GM12878 (cell line): ENCODE results near the gene PTPRN2. TPM values are rescaled to one million over a fixed set of nuclear protein-coding genes. Genes with fewer than 3 reads are reported as not detected.

Experiments
- ATAC-seq: fragments of 200-7000 bp; cut with Tn5 transposase; 3 replicates; pipeline ENCODE4 v1.9.1; 2020; ENCODE audit warnings: mild to moderate bottlenecking, moderate library complexity
- BruUV-seq: library from RNA; stranded (reverse); fragments of 400-500 nt; replicated peaks from 2 replicates; lab custom pipeline; 2021; lab: Mats Ljungman, UMichigan
- CTCF ChIA-PET: fragments of 300-600 bp; sonication (Branson Sonifier 250); formaldehyde crosslinking; extraction: SDS; loops from one replicate; lab custom pipeline; 2021; ENCODE audit warnings: inconsistent platforms; lab: Yijun Ruan, JAX
- POLR2A ChIA-PET: fragments of 350-600 bp; formaldehyde crosslinking; extraction: SDS; loops from one replicate; lab custom pipeline; 2021; ENCODE audit warnings: inconsistent platforms; lab: Charles Lee
- RAD21 ChIA-PET: fragments of 300-600 bp; sonication (Branson Sonifier 250); formaldehyde crosslinking; loops from one replicate; lab custom pipeline; 2023; ENCODE audit warnings: antibody characterized with exemption; ENCODE audit not compliant: unreplicated experiment; lab: Charles Lee
- SMC1A ChIA-PET: fragments of 300-600 bp; sonication (Branson Sonifier 250); formaldehyde crosslinking; loops from one replicate; lab custom pipeline; 2023; ENCODE audit not compliant: unreplicated experiment, uncharacterized antibody; lab: Charles Lee
- DNase-seq: peaks from one replicate; pipeline ENCODE4 v3.0.0-alpha.2; 2011; ENCODE audit warnings: low read depth, low spot score
- FAIRE-seq: peaks from 3 replicates; lab custom pipeline; 2011; peaks lifted over from hg19 to GRCh38; lab: Jason Lieb, UNC
- H2AFZ ChIP-seq: 2 replicates; pipeline ENCODE4 v1.6.0; 2011; ENCODE audit warnings: low read depth, low read length, control low read depth; ENCODE audit not compliant: control insufficient read depth
- H3K27ac ChIP-seq: 2 replicates; pipeline ENCODE4 v1.5.1; 2011; ENCODE audit warnings: control low read depth; ENCODE audit not compliant: control insufficient read depth, insufficient read depth
- H3K27me3 ChIP-seq, 2 experiments: replicated peaks in 1 of 2; 2 replicates each; pipeline versions ENCODE4 v1.6.0 to v1.6.1; 2011; ENCODE audit warnings: low read length in 1 of 2; ENCODE audit not compliant: control insufficient read depth in 2 of 2, insufficient read depth in 2 of 2
- H3K36me3 ChIP-seq, 2 experiments: 2 replicates each; pipeline ENCODE4 v1.5.1; 2011; ENCODE audit warnings: low read length in 1 of 2; ENCODE audit not compliant: control insufficient read depth in 2 of 2, insufficient read depth in 2 of 2
- H3K4me1 ChIP-seq: 2 replicates; pipeline ENCODE4 v1.6.1; 2011; ENCODE audit warnings: mild to moderate bottlenecking, low read length, moderate library complexity, mixed read lengths; ENCODE audit not compliant: control insufficient read depth, insufficient read depth
- H3K4me2 ChIP-seq: 2 replicates; pipeline ENCODE4 v1.6.0; 2011; ENCODE audit warnings: control low read depth; ENCODE audit not compliant: control insufficient read depth, insufficient read depth
- H3K4me3 ChIP-seq: fragments of 200-600 bp; sonication (generic); 2 replicates; pipeline ENCODE4 v1.5.1; 2016
- H3K79me2 ChIP-seq: 2 replicates; pipeline ENCODE4 v1.6.0; 2011; ENCODE audit warnings: low read length; ENCODE audit not compliant: control insufficient read depth, insufficient read depth
- H3K9ac ChIP-seq: 2 replicates; pipeline ENCODE4 v1.8.0; 2011; ENCODE audit warnings: low read length, control low read depth, mixed read lengths; ENCODE audit not compliant: control insufficient read depth, insufficient read depth
- H3K9me3 ChIP-seq: replicated peaks from 3 replicates; pipeline ENCODE4 v1.5.1; 2011; ENCODE audit warnings: mild to moderate bottlenecking, low read length; ENCODE audit not compliant: control insufficient read depth, insufficient read depth
- H4K20me1 ChIP-seq: 2 replicates; pipeline ENCODE4 v1.6.0; 2011; ENCODE audit not compliant: control insufficient read depth, insufficient read depth
- ASH2L ChIP-seq: fragments of 300-600, 200-600 bp; sonication (generic); IDR thresholded peaks from 2 replicates; pipeline ENCODE4 v1.6.1; 2017; ENCODE audit warnings: low read depth, mild to moderate bottlenecking, borderline replicate concordance
- CBX3 ChIP-seq: fragments of 200-600 bp; sonication (generic); IDR thresholded peaks from 2 replicates; pipeline ENCODE4 v1.6.1; 2016; ENCODE audit warnings: low read depth, borderline replicate concordance
- CEBPZ ChIP-seq: fragments of 150-350 bp; IDR thresholded peaks from 2 replicates; pipeline ENCODE4 v1.6.1; 2016; ENCODE audit warnings: low read depth, low read length
- FOS ChIP-seq: IDR thresholded peaks from 3 replicates; pipeline ENCODE4 v1.6.1; 2011; ENCODE audit warnings: borderline replicate concordance; ENCODE audit not compliant: insufficient read length; ENCODE audit errors: extremely low read depth
- GATAD2B ChIP-seq: fragments of 450-650 bp; conservative IDR thresholded peaks from 2 replicates; pipeline ENCODE4 v1.6.1; 2017; ENCODE audit warnings: low read depth, mild to moderate bottlenecking, moderate library complexity
- KLF5 ChIP-seq: fragments of 450-650 bp; IDR thresholded peaks from 2 replicates; pipeline ENCODE4 v1.6.1; 2014; ENCODE audit warnings: mild to moderate bottlenecking; ENCODE audit not compliant: partially characterized antibody
- MTA3 ChIP-seq: IDR thresholded peaks from 2 replicates; pipeline ENCODE4 v1.6.1; 2012; ENCODE audit warnings: low read length, inconsistent platforms, borderline replicate concordance
- PAX8 ChIP-seq: fragments of 450-650 bp; IDR thresholded peaks from 2 replicates; pipeline ENCODE4 v1.6.1; 2017; ENCODE audit warnings: mild to moderate bottlenecking, moderate library complexity
- RB1 ChIP-seq: fragments of 450-650 bp; formaldehyde crosslinking; IDR thresholded peaks from 2 replicates; pipeline ENCODE4 v1.6.1; 2017; ENCODE audit warnings: mild to moderate bottlenecking, borderline replicate concordance
- RFX5 ChIP-seq: IDR thresholded peaks from 2 replicates; pipeline ENCODE4 v1.6.1; 2011; ENCODE audit warnings: low read depth, low read length, improper control_type of control experiment
- WGBS: methylation state at CpG from one replicate; pipeline ENCODE4 v1.1.6; 2016; ENCODE audit warnings: low lambda C conversion rate; ENCODE audit not compliant: insufficient replicate concordance, insufficient coverage; ENCODE audit errors: missing lambda C conversion rate; 5-methylcytosine and 5-hydroxymethylcytosine counted together
- in situ Hi-C: fragments of 300-500 bp; cut with MboI; formaldehyde crosslinking; loops from 9 replicates; pipeline ENCODE4 v1.14.3; 2018; ENCODE audit warnings: mixed read lengths
- intact Hi-C: fragments of 100-400 bp; cut with micrococcal nuclease; formaldehyde crosslinking; loops from one replicate; pipeline ENCODE4 v1.14.2; 2022; ENCODE audit not compliant: unreplicated experiment
- polyA plus RNA-seq, 11 experiments: library from polyadenylated mRNA; depleted of rRNA in 4 of 11; unstranded in 6 of 11; stranded (reverse) in 5 of 11; fragments of >200 nt; fragmentation: Nextera tagmentation in 4 of 11; fragmentation: Illumina TruSeq in 1 of 11; extraction: Ambion mirVana in 4 of 11; extraction: Trizol in 1 of 11; gene quantifications; 1 replicate in 1 of 11; 2 replicates in 10 of 11; pipeline versions ENCODE4 v1.2.1 to v1.2.3, GENCODE V29; 2011 to 2016; ENCODE audit warnings: inconsistent platforms in 2 of 11, missing spikeins in 2 of 11, low read depth in 1 of 11
- total RNA-seq, 4 experiments: library from RNA; depleted of rRNA in 3 of 4; stranded (reverse); fragments of >200 nt in 3 of 4; fragmentation: Illumina TruSeq in 1 of 4; extraction: Trizol in 1 of 4; gene quantifications; 2 replicates each; pipeline versions ENCODE4 v1.2.1 to v1.2.3, GENCODE V29; 2013 to 2021
- TF ChIP-seq, protein P1 (sequence below): fragments of 450-650 bp; IDR thresholded peaks from 2 replicates; pipeline ENCODE4 v1.6.1; 2017; ENCODE audit warnings: borderline replicate concordance
- TF ChIP-seq, protein P2 (sequence below): fragments of 450-650 bp; IDR thresholded peaks from 2 replicates; pipeline ENCODE4 v1.6.1; 2018; ENCODE audit warnings: borderline replicate concordance, mild to moderate bottlenecking; ENCODE audit not compliant: partially characterized antibody

The PTPRN2 gene
- total and polyA plus RNA-seq, 10 of the 15 experiments (the other 5 are each of a cell fraction or from before 2014, with no cell fraction given), result 5.4 TPM; not detected in 9

DNA sequence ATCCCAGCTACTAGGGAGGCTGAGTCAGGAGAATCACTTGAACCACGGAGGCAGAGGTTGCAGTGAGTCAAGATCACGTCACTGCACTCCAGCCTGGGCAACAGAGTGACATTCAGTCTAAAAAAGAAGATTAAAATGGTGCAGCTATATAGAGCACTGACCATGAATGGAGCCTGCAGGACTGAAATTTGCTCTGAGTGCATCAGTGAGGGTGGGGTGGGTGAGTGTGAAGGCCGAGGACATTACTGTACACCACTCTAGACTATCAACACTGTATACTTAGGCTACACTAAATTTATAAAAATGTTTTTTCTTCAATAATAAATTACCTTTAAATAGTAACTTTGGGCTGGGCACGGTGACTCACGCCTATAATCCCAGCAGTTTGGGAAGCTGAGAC lies 294.7 kb downstream of the PTPRN2 start:
- Histone ChIP-seq H2AFZ (no peak overlapping the region), H3K4me3 (no peak overlapping the region), H3K79me2 (no peaks in the 10 kb centered on the region), H3K27ac (no peak overlapping the region), H3K36me3 (no peaks in the 10 kb centered on the region), H3K27me3 (no peaks in the 10 kb centered on the region), H3K4me1 (no peaks in the 10 kb centered on the region), H4K20me1 (no peaks in the 10 kb centered on the region), H3K9me3 (no peaks in the 10 kb centered on the region; the same call in 2 of the 3 replicates), H3K9ac (no peak overlapping the region), H3K4me2 (no peak overlapping the region)
- intact Hi-C loops, result no loop called here
- POLR2A ChIA-PET, result no interaction called here
- RAD21 ChIA-PET, result no interaction called here
- SMC1A ChIA-PET, result no interaction called here
- no peak for TF ChIP-seq KLF5
- TF ChIP-seq MTA3, result no peak
- no peak for TF ChIP-seq GATAD2B
- TF ChIP-seq ASH2L, result no peak
- TF ChIP-seq, protein P1, sequence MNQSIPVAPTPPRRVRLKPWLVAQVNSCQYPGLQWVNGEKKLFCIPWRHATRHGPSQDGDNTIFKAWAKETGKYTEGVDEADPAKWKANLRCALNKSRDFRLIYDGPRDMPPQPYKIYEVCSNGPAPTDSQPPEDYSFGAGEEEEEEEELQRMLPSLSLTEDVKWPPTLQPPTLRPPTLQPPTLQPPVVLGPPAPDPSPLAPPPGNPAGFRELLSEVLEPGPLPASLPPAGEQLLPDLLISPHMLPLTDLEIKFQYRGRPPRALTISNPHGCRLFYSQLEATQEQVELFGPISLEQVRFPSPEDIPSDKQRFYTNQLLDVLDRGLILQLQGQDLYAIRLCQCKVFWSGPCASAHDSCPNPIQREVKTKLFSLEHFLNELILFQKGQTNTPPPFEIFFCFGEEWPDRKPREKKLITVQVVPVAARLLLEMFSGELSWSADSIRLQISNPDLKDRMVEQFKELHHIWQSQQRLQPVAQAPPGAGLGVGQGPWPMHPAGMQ, result no peak
- TF ChIP-seq CEBPZ, result no peak
- no peak for TF ChIP-seq RFX5
- TF ChIP-seq, protein P2, sequence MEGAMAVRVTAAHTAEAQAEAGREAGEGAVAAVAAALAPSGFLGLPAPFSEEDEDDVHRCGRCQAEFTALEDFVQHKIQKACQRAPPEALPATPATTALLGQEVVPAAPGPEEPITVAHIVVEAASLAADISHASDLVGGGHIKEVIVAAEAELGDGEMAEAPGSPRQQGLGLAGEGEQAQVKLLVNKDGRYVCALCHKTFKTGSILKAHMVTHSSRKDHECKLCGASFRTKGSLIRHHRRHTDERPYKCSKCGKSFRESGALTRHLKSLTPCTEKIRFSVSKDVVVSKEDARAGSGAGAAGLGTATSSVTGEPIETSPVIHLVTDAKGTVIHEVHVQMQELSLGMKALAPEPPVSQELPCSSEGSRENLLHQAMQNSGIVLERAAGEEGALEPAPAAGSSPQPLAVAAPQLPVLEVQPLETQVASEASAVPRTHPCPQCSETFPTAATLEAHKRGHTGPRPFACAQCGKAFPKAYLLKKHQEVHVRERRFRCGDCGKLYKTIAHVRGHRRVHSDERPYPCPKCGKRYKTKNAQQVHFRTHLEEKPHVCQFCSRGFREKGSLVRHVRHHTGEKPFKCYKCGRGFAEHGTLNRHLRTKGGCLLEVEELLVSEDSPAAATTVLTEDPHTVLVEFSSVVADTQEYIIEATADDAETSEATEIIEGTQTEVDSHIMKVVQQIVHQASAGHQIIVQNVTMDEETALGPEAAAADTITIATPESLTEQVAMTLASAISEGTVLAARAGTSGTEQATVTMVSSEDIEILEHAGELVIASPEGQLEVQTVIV, result no peak
- no peak for TF ChIP-seq RB1
- TF ChIP-seq CBX3, result no peak
- TF ChIP-seq PAX8, result no peak
- no peak for TF ChIP-seq FOS
- CTCF ChIA-PET, result no interaction called here
- BruUV-seq, result no TSS peak
- ATAC-seq (no peak), FAIRE-seq (no peak), DNase-seq (no peak)
- WGBS, result 33% methylated on average over 5 of the region's 5 CpGs
- in situ Hi-C loops, result no loop called here
